ENCODE data around the gene FAM168A.

DNA sequence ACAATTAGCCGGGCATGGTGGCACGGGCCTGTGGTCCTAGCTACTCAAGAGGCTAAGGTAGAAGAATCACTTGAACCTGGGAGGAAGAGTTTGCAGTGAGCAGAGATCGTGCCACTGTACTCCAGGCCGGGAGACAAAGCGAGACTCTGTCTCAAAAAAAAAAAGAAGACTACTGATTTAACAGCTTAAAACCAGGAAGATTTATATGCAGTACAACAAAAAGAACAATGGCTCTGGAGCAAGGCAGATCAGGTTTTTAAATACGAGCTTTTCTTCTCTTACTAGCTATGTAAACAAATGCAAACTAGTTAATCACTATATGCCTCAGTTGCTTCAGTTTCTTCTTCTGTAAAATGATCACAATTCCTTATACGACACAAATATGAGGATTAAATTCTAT lies 6.9 kb downstream of the FAM168A start:
- TF ChIP-seq, protein P1, sequence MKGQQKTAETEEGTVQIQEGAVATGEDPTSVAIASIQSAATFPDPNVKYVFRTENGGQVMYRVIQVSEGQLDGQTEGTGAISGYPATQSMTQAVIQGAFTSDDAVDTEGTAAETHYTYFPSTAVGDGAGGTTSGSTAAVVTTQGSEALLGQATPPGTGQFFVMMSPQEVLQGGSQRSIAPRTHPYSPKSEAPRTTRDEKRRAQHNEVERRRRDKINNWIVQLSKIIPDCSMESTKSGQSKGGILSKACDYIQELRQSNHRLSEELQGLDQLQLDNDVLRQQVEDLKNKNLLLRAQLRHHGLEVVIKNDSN (CRISPR knock-in tag; IDR thresholded peaks at IDR 0.05) = no peak
- TF ChIP-seq, protein P2, sequence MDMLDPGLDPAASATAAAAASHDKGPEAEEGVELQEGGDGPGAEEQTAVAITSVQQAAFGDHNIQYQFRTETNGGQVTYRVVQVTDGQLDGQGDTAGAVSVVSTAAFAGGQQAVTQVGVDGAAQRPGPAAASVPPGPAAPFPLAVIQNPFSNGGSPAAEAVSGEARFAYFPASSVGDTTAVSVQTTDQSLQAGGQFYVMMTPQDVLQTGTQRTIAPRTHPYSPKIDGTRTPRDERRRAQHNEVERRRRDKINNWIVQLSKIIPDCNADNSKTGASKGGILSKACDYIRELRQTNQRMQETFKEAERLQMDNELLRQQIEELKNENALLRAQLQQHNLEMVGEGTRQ (CRISPR knock-in tag; IDR thresholded peaks at IDR 0.05) = no peak
- TF ChIP-seq, protein P3, sequence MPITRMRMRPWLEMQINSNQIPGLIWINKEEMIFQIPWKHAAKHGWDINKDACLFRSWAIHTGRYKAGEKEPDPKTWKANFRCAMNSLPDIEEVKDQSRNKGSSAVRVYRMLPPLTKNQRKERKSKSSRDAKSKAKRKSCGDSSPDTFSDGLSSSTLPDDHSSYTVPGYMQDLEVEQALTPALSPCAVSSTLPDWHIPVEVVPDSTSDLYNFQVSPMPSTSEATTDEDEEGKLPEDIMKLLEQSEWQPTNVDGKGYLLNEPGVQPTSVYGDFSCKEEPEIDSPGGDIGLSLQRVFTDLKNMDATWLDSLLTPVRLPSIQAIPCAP (CRISPR knock-in tag; IDR thresholded peaks at IDR 0.05) = no peak
- TF ChIP-seq FOXJ3 (CRISPR knock-in tag; IDR thresholded peaks at IDR 0.05; ENCODE audit: borderline replicate concordance) (no peak), RORB (CRISPR knock-in tag; IDR thresholded peaks at IDR 0.05) (no peak), ATF1 (CRISPR knock-in tag; IDR thresholded peaks at IDR 0.05) (no peak), EMX1 (CRISPR knock-in tag; IDR thresholded peaks at IDR 0.05) (no peak), FOXP1 (CRISPR knock-in tag; IDR thresholded peaks at IDR 0.05; ENCODE audit: borderline replicate concordance) (no peak), JAZF1 (CRISPR knock-in tag; IDR thresholded peaks at IDR 0.05) (no peak), TEAD4 (CRISPR knock-in tag; IDR thresholded peaks at IDR 0.05) (no peak)
- TF ChIP-seq, protein P4, sequence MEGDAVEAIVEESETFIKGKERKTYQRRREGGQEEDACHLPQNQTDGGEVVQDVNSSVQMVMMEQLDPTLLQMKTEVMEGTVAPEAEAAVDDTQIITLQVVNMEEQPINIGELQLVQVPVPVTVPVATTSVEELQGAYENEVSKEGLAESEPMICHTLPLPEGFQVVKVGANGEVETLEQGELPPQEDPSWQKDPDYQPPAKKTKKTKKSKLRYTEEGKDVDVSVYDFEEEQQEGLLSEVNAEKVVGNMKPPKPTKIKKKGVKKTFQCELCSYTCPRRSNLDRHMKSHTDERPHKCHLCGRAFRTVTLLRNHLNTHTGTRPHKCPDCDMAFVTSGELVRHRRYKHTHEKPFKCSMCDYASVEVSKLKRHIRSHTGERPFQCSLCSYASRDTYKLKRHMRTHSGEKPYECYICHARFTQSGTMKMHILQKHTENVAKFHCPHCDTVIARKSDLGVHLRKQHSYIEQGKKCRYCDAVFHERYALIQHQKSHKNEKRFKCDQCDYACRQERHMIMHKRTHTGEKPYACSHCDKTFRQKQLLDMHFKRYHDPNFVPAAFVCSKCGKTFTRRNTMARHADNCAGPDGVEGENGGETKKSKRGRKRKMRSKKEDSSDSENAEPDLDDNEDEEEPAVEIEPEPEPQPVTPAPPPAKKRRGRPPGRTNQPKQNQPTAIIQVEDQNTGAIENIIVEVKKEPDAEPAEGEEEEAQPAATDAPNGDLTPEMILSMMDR (IDR thresholded peaks at IDR 0.05) = no peak
- TF ChIP-seq, protein P5, sequence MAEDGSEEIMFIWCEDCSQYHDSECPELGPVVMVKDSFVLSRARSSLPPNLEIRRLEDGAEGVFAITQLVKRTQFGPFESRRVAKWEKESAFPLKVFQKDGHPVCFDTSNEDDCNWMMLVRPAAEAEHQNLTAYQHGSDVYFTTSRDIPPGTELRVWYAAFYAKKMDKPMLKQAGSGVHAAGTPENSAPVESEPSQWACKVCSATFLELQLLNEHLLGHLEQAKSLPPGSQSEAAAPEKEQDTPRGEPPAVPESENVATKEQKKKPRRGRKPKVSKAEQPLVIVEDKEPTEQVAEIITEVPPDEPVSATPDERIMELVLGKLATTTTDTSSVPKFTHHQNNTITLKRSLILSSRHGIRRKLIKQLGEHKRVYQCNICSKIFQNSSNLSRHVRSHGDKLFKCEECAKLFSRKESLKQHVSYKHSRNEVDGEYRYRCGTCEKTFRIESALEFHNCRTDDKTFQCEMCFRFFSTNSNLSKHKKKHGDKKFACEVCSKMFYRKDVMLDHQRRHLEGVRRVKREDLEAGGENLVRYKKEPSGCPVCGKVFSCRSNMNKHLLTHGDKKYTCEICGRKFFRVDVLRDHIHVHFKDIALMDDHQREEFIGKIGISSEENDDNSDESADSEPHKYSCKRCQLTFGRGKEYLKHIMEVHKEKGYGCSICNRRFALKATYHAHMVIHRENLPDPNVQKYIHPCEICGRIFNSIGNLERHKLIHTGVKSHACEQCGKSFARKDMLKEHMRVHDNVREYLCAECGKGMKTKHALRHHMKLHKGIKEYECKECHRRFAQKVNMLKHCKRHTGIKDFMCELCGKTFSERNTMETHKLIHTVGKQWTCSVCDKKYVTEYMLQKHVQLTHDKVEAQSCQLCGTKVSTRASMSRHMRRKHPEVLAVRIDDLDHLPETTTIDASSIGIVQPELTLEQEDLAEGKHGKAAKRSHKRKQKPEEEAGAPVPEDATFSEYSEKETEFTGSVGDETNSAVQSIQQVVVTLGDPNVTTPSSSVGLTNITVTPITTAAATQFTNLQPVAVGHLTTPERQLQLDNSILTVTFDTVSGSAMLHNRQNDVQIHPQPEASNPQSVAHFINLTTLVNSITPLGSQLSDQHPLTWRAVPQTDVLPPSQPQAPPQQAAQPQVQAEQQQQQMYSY (CRISPR knock-in tag; IDR thresholded peaks at IDR 0.05) = no peak
- TF ChIP-seq, protein P6, sequence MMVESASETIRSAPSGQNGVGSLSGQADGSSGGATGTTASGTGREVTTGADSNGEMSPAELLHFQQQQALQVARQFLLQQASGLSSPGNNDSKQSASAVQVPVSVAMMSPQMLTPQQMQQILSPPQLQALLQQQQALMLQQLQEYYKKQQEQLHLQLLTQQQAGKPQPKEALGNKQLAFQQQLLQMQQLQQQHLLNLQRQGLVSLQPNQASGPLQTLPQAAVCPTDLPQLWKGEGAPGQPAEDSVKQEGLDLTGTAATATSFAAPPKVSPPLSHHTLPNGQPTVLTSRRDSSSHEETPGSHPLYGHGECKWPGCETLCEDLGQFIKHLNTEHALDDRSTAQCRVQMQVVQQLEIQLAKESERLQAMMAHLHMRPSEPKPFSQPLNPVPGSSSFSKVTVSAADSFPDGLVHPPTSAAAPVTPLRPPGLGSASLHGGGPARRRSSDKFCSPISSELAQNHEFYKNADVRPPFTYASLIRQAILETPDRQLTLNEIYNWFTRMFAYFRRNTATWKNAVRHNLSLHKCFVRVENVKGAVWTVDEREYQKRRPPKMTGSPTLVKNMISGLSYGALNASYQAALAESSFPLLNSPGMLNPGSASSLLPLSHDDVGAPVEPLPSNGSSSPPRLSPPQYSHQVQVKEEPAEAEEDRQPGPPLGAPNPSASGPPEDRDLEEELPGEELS (CRISPR knock-in tag; IDR thresholded peaks at IDR 0.05) = no peak
- TF ChIP-seq, protein P7, sequence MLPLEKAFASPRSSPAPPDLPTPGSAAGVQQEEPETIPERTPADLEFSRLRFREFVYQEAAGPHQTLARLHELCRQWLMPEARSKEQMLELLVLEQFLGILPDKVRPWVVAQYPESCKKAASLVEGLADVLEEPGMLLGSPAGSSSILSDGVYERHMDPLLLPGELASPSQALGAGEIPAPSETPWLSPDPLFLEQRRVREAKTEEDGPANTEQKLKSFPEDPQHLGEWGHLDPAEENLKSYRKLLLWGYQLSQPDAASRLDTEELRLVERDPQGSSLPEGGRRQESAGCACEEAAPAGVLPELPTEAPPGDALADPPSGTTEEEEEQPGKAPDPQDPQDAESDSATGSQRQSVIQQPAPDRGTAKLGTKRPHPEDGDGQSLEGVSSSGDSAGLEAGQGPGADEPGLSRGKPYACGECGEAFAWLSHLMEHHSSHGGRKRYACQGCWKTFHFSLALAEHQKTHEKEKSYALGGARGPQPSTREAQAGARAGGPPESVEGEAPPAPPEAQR (CRISPR knock-in tag; IDR thresholded peaks at IDR 0.05) = no peak
